ENCODE data around the gene PAX1.

PAX1 gene

DNA sequence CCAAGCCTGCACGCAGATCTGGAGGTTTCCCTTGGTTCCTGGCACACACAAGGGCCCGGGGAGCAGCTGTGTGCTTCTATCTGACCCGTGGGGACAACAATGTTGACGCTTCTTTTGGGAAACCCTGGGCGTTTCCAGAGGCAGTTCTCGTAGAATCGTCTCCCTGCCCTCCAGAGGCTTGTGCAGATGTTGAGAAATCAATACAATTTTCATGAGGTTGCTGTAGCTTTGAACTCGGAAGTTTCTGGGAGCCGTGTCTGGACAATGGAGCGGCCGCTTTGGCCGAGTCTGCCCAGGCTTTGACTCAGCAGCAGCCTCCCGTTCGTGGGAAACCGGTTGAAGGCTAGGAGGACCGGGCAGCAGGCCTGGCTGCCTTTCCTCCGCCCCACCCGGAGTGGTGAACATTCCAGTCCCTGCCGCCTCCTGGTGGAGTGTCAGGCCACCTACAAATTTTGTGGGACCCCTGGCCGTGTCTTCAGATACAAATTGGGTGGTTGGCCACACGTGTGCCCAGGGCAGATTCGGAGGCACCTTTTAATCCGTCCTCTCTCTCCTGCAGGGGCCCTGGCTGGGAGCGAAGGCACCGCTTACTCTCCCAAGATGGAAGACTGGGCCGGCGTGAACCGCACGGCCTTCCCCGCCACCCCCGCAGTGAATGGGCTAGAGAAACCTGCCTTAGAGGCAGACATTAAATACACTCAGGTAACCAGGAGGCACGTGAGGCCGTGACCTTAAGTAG is 2.7 kb downstream of the PAX1 start:
- DNase-seq, result no peak
- no peak for TF ChIP-seq GATA1 (IDR thresholded peaks at IDR 0.05; ENCODE audit: low read depth, low read length)
- no peak for TF ChIP-seq POLR2A (IDR thresholded peaks at IDR 0.05; ENCODE audit: low read length)

DNA sequence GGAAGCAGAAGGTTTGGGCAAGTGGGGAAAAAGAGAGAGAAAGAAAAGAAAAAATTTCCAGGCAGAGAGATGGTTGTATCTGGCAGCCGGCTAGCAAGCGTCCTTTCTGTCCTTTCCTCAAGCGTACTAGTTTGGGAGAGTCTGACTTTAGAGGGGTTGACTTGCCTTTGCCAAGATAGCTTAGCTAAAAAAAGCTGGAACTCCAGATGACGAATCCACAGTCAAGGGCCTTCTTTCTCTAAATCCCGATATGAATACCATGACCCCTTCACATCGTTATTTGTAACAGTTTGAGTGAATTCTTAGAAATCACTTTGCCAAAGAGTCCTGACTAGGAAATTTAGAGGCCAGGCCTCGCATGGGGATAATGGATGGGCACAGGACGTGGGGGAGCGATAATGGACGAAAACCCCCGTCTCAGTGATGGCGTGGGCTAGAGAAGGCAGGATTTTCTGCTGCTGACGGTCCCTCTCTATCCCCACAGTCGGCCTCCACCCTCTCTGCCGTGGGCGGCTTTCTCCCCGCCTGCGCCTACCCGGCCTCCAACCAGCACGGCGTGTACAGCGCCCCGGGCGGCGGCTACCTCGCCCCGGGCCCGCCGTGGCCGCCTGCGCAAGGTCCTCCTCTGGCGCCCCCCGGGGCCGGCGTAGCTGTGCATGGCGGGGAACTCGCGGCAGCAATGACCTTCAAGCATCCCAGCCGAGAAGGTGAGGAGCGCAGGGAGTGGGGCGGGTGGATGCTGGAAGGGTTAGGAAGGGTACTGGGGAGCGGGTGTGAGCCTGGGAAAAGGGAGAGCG is 3.5 kb downstream of the PAX1 start:
- no peak for TF ChIP-seq GATA1 (IDR thresholded peaks at IDR 0.05; ENCODE audit: low read depth, low read length)
- no peak for TF ChIP-seq POLR2A (IDR thresholded peaks at IDR 0.05; ENCODE audit: low read length)
- no peak for DNase-seq

DNA sequence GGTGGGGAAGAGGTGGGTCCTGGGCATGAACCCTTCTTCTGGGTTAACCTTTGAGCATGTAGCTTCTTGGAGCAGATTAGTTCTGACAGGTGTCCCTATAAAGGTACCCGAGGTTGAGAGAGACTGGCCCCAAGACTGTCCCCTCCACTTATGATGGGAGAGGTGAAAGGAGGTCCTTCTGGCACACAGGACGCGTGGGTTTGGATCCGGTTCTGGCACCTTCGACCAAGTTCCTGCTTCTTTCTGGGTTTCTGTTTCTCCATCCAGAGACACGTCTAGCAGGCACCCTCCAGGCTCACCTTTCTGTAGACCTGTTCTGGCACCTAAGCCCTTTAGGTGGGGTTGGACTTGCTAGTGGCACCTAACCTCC is 4.1 kb downstream of the PAX1 start:
- DNase-seq, result no peak
- TF ChIP-seq GATA1 (IDR thresholded peaks at IDR 0.05; ENCODE audit: low read depth, low read length) (no peak), POLR2A (IDR thresholded peaks at IDR 0.05; ENCODE audit: low read length) (no peak)

DNA sequence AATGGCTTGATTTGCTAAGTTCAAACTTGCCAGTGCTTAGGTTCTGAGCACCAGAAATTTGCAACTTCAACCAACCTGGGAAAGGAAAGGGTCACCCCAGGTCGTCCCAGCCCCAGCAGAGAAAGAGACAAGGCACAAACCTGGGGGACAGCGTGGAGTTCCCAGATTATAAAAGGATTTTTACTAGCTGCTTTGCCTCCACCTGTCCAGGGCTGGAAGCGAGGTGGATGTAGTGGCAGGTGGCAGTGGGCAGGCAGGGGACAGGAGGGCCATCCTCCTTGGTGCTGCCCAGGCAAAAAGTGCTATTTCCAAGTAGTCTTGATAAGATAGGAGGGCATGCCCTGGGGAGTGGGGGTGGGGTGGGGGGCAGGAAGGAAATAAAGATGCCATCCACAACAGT is 4.9 kb downstream of the PAX1 start:
- no peak for DNase-seq
- TF ChIP-seq POLR2A (IDR thresholded peaks at IDR 0.05; ENCODE audit: low read length), result no peak
- no peak for TF ChIP-seq GATA1 (IDR thresholded peaks at IDR 0.05; ENCODE audit: low read depth, low read length)

DNA sequence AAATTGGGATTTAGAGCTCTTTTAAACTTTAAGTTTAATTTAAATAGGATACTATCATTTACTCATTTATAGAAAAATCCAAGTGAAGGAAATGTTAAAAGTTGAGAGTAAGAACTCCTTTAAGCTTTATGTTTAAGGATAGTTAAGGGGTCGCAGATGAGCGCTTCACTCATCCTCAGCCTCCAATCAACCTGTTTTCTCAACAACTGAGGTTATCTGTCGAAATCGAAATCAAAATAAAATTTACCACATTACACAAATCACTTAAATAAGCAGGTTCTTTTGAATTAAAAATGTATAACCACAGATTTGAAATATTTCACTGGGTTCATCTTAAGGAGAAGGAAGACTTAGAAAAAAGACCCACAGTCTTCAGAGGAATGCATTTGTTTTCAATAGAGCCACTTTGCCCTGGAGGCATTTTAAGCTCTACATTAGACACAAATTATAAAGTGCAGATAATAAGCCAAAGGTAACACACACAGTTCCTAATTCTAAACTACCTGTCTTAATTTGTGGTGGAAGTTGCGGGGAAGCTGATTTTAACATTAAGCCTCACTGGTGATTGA is 5.5 kb downstream of the PAX1 start:
- no peak for DNase-seq
- TF ChIP-seq GATA1 (IDR thresholded peaks at IDR 0.05; ENCODE audit: low read depth, low read length) (no peak), POLR2A (IDR thresholded peaks at IDR 0.05; ENCODE audit: low read length) (no peak)

DNA sequence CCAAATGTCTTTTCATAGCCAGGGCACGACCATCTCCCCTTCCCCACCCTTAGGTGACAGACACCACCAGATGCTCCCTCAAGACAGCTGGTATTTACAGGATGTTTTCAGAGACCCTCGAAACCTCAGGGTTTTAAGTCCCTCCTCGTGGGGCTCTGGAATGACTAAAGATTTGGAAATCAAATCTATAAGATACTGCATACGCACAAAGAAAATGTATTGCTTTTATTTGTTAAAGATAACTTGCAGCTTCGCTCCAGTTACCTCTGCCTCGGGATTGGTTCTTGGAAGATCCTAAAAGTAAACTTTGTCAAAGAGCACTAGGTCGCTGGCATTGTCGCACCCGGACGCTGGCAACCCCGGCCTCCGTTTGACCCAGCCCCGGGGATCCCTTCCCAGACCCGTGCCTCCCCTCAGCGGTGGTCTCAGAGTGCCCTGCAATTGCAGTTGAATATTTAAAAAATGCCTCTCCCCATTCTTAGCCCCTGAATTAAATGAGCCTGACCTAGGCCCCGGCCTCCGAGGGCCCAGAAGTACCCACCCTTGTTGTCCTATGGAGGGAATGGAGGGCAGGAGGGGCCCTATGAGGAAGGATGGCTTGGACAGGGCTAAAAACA is 7.1 kb downstream of the PAX1 start:
- no peak for DNase-seq
- TF ChIP-seq POLR2A (IDR thresholded peaks at IDR 0.05; ENCODE audit: low read length) (no peak), GATA1 (IDR thresholded peaks at IDR 0.05; ENCODE audit: low read depth, low read length) (no peak)

DNA sequence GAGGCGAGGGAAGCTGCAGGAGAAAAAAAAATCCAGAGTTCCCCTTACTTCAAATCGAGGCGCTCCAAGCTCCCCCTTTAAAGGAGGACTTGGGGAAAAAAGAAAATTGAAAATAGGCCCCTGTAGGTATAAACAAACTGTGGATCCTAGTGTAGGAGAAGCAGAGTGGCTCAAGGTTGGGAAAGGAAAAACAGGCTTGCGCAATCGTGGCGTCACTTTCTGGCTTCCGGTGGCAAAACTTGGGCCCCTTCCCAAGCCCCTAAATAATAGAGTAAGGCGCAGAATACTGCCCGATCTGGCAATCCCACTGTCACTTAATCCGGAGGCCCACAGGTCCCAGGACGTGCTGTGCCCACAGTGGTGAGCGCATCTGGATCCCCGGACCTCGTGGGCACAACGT is 8.0 kb downstream of the PAX1 start:
- DNase-seq, result no peak
- TF ChIP-seq GATA1 (IDR thresholded peaks at IDR 0.05; ENCODE audit: low read depth, low read length), result no peak
- no peak for TF ChIP-seq POLR2A (IDR thresholded peaks at IDR 0.05; ENCODE audit: low read length)

DNA sequence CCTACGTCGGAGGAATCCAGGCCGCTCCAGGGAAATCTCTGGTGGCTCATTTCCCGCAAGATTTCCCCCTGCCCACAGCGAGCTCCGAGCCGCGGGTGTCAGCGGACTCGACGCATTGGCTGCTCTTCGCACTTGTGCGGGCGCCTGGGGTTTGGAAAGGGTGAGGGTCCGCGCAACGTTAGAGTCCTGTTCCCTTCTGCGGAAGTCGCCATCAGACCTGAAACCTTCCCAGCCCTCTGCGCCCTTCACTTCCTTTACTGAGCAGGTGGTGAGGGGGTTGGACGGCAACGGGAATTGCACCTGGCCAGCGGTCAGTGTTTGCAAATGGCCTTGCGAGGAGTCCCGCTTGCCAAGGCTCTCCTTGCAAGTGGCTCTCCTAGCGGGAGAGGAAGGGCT is 8.4 kb downstream of the PAX1 start:
- DNase-seq, result no peak
- TF ChIP-seq POLR2A (IDR thresholded peaks at IDR 0.05; ENCODE audit: low read length) (no peak), GATA1 (IDR thresholded peaks at IDR 0.05; ENCODE audit: low read depth, low read length) (no peak)

DNA sequence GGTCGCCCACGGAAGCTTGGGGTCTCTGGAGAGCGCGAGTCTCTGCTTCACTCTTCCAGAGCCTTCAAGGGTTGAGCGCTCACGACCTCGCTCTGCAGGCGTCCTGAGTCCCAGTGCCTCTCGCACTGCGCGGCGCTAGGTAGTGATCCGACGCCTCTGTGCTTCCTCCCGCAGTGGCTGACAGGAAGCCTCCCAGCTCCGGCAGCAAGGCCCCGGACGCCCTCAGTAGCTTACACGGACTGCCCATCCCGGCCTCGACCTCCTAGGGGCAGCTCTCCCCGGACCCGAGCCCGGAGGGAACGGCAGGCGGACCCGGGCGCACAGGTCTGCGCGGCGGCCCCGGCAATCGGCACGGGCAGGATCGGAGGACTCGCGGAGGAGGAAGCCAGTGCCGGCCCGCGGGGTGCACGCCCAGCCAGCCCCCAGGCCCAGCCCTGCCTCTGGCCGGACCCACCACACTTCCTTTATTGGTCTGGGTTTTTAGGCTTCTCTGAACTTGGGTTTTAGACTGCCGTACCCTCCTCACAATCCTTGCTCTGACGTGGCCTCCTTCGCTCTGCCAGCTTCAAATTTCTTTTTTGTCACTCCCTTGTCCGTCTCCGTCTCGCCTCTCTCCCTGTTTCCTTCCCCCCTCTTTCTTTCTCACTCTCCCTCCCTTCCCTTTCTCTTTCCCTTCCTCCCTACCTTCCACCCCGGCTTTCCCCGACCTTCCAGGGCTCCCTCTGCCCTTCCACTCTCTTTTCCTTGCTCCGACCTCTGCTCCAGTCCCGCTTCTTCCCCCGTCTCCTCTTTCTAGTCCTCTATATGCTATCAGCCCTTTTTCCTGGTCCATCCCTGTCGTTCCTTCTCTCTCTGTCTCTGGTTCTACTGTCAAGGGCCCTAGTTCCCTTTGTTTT is 9.1 kb downstream of the PAX1 start:
- no peak for TF ChIP-seq GATA1 (IDR thresholded peaks at IDR 0.05; ENCODE audit: low read depth, low read length)
- no peak for TF ChIP-seq POLR2A (IDR thresholded peaks at IDR 0.05; ENCODE audit: low read length)
- DNase-seq, result no peak

DNA sequence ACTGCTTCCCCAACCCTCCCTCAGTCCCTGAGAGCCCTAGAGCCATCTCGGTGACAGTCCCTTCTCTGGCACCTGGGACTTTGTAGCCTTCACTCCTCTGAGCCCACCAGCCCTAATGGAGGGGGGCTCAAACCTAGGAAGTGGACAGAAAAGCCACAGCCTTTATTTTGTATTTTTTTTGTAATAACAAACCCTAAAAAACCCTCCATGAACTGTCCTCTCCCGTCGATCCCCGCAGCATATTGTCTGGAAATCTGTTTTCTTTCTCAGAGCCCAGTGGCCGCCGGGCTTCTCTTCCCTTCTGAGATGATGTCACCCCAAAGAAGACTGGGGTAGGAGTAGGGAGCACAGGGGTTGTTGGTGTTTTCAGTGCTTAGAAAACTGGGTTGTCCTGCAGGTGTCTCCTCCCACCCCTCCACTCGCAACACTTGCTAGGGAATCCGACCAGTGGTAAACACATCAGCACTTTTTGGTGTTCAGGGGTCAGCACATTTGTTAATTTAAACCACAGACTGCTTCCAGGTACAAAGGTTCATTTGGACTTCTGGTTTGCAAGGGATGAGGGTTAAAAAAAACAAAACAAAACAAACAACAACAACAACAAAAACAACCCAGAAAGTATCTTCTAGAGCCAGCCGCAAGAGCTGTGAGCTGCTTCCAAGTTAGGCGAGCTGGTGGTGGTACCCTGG is 9.9 kb downstream of the PAX1 start:
- DNase-seq, result no peak
- TF ChIP-seq POLR2A (IDR thresholded peaks at IDR 0.05; ENCODE audit: low read length), result no peak
- TF ChIP-seq GATA1 (IDR thresholded peaks at IDR 0.05; ENCODE audit: low read depth, low read length), result no peak

DNA sequence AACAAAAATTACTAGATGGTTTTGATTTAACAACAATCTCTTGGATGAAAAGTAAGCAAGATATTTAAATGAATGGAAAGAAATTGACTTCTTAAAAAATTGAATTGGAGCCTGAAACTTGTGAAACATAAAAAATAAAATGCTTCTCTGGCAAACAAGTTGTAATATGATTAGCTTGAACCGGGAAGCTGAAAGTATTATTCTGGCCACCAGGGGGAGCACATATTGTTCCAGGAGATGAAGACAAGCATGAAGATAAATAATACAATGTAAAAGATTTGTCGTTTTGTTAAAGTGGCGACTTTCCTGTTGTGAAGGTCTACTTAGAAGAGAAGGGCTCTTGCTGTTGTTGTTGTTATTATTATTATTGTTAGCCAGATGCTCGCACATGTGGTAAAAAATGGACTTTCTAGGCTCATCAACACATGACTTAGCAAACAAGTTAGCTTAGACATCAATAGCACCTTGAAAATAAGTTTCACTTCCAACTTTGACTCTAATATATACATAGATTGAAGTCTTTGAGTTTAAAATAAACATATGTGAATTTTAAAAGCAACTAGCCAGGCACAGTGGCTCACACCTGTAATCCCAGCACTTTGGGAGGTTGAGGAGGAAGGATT is 14.2 kb downstream of the PAX1 start:
- DNase-seq, result peak; percentile 52 to 69
- no peak for TF ChIP-seq GATA1 (IDR thresholded peaks at IDR 0.05; ENCODE audit: low read depth, low read length)
- no peak for TF ChIP-seq POLR2A (IDR thresholded peaks at IDR 0.05; ENCODE audit: low read length)

DNA sequence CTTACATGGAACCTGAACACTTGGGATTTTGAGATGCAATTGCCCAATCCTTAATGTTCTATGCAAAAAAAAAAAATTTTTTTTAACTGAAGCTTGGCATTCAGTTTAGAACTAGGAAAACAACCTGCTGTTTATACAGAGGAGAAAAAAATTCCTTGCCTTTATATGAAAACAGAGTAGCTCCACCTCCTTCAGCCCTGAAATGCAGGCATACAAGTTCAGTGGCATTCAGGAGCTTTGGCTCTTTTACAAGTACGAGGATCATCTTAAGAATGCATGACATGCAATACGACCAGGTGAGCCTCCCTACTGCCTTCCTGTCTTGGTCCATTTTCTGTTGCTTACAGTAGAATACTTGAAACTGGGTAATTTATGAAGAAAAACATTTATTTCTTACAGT is 20.4 kb downstream of the PAX1 start:
- DNase-seq, result no peak
- TF ChIP-seq GATA1 (IDR thresholded peaks at IDR 0.05; ENCODE audit: low read depth, low read length) (no peak), POLR2A (IDR thresholded peaks at IDR 0.05; ENCODE audit: low read length) (no peak)

Data from erythroblast (primary cell).